ENCODE results near the gene CCT8. TPM values are rescaled to one million over a fixed set of nuclear protein-coding genes. Genes with fewer than 3 reads are reported as not detected.

Gene CCT8
- total and polyA plus RNA-seq, 2 of the 4 experiments (the other 2 are of a cell fraction) = 172 to 192 TPM

GRCh38 chr21:29053011-29053553 lies 20.4 kb downstream of the CCT8 start:
- Histone ChIP-seq H3K4me3 (ENCODE audit: insufficient read depth, low read depth, low read length) (no peak overlapping the region), H4K8ac (ENCODE audit: low read depth in 2 of 2, low read length in 2 of 2) (peak overlapping the region in 1 of 2 experiments; percentile 57; a peak in 3 of 4 replicates), H3K9me1 (ENCODE audit: insufficient read depth, low read length) (no peaks in the 10 kb centered on the region), H2AK9ac (replicated peaks; ENCODE audit: low read depth, low read length, poor library complexity) (no peak overlapping the region), H3K79me1 (ENCODE audit: low read depth in 1 of 2, low read length in 2 of 2) (peaks cover 3 to 10% of the 10 kb centered on the region in 2 experiments; a peak in 2 of 4 replicates), H3K27ac (ENCODE audit: insufficient read depth, low read length) (peak overlapping the region; percentile 40; the same call in 1 of the 2 replicates), H3K9me3 (ENCODE audit: control insufficient read depth, insufficient read depth, low read length) (no peaks in the 10 kb centered on the region), H2AFZ (replicated peaks; ENCODE audit: low read length, poor library complexity) (no peak overlapping the region), H2AK5ac (ENCODE audit: low read depth, low read length) (no peak overlapping the region), H4K91ac (ENCODE audit: insufficient read depth, low read depth, low read length) (no peak overlapping the region), H3K4ac (ENCODE audit: low read depth, low read length) (no peak overlapping the region), H3K23ac (ENCODE audit: low read depth, low read length) (no peak overlapping the region), H2BK120ac (ENCODE audit: low read depth, low read length) (peak overlapping the region; percentile 8; the same call in 1 of the 2 replicates), H3K14ac (replicated peaks; ENCODE audit: low read depth, low read length) (0 out of 2 replicates have a peak overlapping the region, but pooled peaks have one; percentile 3), H4K5ac (ENCODE audit: low read depth, low read length) (peak overlapping the region; percentile 68; the same call in 1 of the 2 replicates), H2BK20ac (ENCODE audit: low read depth, low read length) (0 out of 2 replicates have a peak overlapping the region, but pooled peaks have one; percentile 3), H3K9ac (ENCODE audit: low read depth, low read length) (no peak overlapping the region), H2BK15ac (ENCODE audit: low read depth, low read length) (no peak overlapping the region), H3K4me1 (ENCODE audit: control insufficient read depth, insufficient read depth, low read length) (peaks cover 8% of the 10 kb centered on the region; the same call in 1 of the 2 replicates), H3K56ac (ENCODE audit: extremely low read depth, insufficient read depth, low read length) (0 out of 2 replicates have a peak overlapping the region, but pooled peaks have one; percentile 12), H3K18ac (ENCODE audit: low read depth, low read length) (peak overlapping the region; percentile 68; the same call in 1 of the 2 replicates), H3K36me3 (ENCODE audit: control insufficient read depth, insufficient read depth, low read length) (peaks cover 51% of the 10 kb centered on the region), H3K4me2 (ENCODE audit: low read depth, low read length) (peak overlapping the region; percentile 42; the same call in 1 of the 2 replicates), H4K20me1 (ENCODE audit: insufficient read depth, low read length) (no peaks in the 10 kb centered on the region), H3K27me3 (ENCODE audit: control insufficient read depth, insufficient read depth, low read length) (no peaks in the 10 kb centered on the region), H2BK5ac (ENCODE audit: low read depth, low read length, poor library complexity, severe bottlenecking) (peak overlapping the region; percentile 80)
- DNase-seq = no peak
- dilution Hi-C loops (cut with HindIII; ENCODE audit: low sequenced_read_pairs, unreplicated experiment) = no loop called here
- intact Hi-C loops (cut with micrococcal nuclease) = loop anchor here (2.0 kb wide), 1 partner anchor 14 kb away; no protein-coding TSS in a partner anchor
- ChIA-PET POLR2A (ENCODE audit: unreplicated experiment) (no interaction called here), CTCF (no interaction called here)
- WGBS, 2 experiments (ENCODE audit: extremely low coverage in 2 of 2, insufficient read length in 1 of 2) = 100% methylated on average over 2 of the region's 5 CpGs; no CpG with 5 or more reads in 1 of the 2 experiments
- BruUV-seq (replicated peaks) = no TSS peak
- peak; percentile 6; the same call in 1 of the 2 replicates for ATAC-seq (ENCODE audit: low read depth)
- in situ Hi-C loops (cut with MboI; ENCODE audit: low sequenced_read_pairs) = no loop called here
- TF ChIP-seq RFX5 (IDR thresholded peaks at IDR 0.05; ENCODE audit: low read depth, low read length) (no peak), MAZ (IDR thresholded peaks at IDR 0.05; ENCODE audit: borderline replicate concordance, low read depth, low read length) (no peak), MXI1 (IDR thresholded peaks at IDR 0.05; ENCODE audit: borderline replicate concordance, low read depth, low read length) (no peak), SMC3 (IDR thresholded peaks at IDR 0.05; ENCODE audit: low read depth, low read length) (no peak), NFE2L2 (IDR thresholded peaks at IDR 0.05; ENCODE audit: low read depth, low read length) (no peak), MAFK (IDR thresholded peaks at IDR 0.05; ENCODE audit: low read depth, low read length) (no peak), FOS (IDR thresholded peaks at IDR 0.05; ENCODE audit: low read depth, low read length) (no peak), CTCF (conservative IDR thresholded peaks at IDR 0.05; ENCODE audit: low read depth, low read length) (no peak), CEBPB (IDR thresholded peaks at IDR 0.05; ENCODE audit: low read depth, low read length) (no peak), RCOR1 (IDR thresholded peaks at IDR 0.05; ENCODE audit: insufficient replicate concordance, low read length) (no peak), BHLHE40 (IDR thresholded peaks at IDR 0.05; ENCODE audit: low read depth, low read length) (no peak), POLR2A (IDR thresholded peaks at IDR 0.05; ENCODE audit: low read depth, low read length) (no peak), USF2 (IDR thresholded peaks at IDR 0.05; ENCODE audit: low read depth, low read length) (no peak), RAD21 (IDR thresholded peaks at IDR 0.05; ENCODE audit: low read length) (no peak), ELK1 (IDR thresholded peaks at IDR 0.05; ENCODE audit: borderline replicate concordance, low read depth, low read length) (no peak)

All from IMR-90 (cell line).